GM19324 (cell line): ENCODE measurements around the gene ATG9B.

Source experiments
- ATAC-seq: cut with Tn5 transposase; IDR thresholded peaks from one replicate; pipeline ENCODE4 v1.9.1; 2021; ENCODE audit warnings: mild to moderate bottlenecking, moderate library complexity; ENCODE audit not compliant: unreplicated experiment, low FRiP score

Gene ATG9B

GRCh38 chr7:150986556-150986955 lies 37.7 kb downstream of the ATG9B start:
- no peak for ATAC-seq

- no peak for ATAC-seq
Measured at GRCh38 chr7:150986099-150986512, 38.2 kb downstream of the ATG9B start.

GRCh38 chr7:150983893-150984368 lies 40.4 kb downstream of the ATG9B start:
- ATAC-seq = no peak

DNA sequence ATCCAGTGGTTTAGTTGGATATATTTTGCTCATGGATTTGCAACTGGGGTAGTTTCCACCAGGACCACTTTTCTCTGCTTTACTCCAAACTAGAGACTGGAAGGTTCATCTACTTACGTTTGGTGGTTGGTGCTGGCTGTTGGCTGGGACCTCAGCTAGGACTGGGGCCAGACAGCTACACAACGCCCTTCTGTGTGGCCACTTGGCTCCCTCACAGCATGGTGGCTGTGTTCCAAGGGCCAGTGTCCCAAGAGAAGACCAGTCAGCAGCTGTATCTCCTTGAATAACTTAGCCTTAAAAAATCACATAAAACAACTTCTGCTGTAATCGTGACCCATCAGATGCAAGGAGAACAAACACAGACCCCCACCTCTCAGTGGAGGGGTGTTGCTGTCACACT lies 41.9 kb downstream of the ATG9B start:
- ATAC-seq = no peak

- no peak for ATAC-seq
Measured at GRCh38 chr7:150981644-150982043, 42.6 kb downstream of the ATG9B start.

DNA sequence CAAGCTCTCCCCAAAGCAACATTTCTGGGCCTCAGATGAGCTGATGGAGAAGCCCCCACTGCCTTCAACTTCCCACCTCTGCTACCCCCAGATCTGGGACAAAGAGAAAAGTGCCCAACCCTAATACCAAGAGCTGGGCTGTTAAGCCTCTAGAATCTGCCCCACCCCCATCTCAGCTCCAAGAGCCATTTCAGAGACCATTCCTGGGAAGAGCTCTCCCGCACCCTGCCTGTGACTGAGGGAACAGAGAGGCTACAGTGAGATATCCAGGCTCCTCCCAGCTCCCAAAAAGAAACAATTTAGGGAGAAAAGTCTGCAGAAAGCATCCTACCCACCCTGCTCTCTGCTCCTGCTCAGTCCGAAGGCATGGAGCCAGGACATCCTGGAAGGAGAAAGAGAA lies 43.6 kb downstream of the ATG9B start:
- no peak for ATAC-seq

GRCh38 chr7:150979713-150980390 lies 44.4 kb downstream of the ATG9B start:
- no peak for ATAC-seq

DNA sequence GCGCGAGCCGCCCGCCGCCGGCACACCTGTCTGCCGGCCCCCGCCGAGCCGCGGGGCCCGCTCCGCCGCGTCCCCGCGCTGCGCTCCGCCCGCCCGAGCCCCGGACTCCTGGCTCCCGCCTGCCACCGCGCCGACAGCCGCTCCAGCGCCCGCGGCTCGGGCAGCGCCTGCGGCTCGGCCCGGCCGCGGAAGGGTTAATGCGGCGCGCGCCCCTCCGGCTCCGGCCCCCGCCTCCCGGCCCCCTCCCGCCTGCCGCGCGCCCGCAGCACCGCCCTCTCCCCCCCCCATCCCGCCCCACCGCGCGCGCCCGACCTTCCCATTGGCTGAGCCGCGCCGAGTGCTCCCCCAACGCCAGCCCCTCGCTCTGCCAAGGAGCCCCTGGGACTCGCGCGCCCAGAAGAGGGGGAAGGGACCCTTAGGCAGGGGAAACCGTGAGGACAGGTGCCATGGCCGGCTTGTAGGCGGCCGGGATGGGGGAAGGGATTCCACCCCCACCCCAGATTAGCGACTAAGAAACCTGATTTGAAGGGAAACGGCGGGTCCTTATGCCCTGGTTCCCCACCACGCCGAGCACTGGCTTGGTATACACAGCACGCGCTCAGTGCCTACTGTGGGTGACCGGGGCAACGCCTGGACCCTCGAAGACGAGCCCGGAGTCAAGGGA lies 46.0 kb downstream of the ATG9B start, which contains the start of gene KCNH2:
KCNH2 (minus strand) TSS at position 196 of the 664 bp plus-strand sequence. CDS start 408 bp downstream, outside the sequence.
- ATAC-seq = no peak

- ATAC-seq = no peak
Measured at GRCh38 chr7:150977382-150978125, 46.7 kb downstream of the ATG9B start.

- no peak for ATAC-seq
Measured at GRCh38 chr7:150976529-150977381, 47.5 kb downstream of the ATG9B start.

GRCh38 chr7:150975536-150976319 lies 48.6 kb downstream of the ATG9B start:
- ATAC-seq = no peak

- ATAC-seq = peak; percentile 48
Measured at GRCh38 chr7:150974468-150975391, 49.6 kb downstream of the ATG9B start.

DNA sequence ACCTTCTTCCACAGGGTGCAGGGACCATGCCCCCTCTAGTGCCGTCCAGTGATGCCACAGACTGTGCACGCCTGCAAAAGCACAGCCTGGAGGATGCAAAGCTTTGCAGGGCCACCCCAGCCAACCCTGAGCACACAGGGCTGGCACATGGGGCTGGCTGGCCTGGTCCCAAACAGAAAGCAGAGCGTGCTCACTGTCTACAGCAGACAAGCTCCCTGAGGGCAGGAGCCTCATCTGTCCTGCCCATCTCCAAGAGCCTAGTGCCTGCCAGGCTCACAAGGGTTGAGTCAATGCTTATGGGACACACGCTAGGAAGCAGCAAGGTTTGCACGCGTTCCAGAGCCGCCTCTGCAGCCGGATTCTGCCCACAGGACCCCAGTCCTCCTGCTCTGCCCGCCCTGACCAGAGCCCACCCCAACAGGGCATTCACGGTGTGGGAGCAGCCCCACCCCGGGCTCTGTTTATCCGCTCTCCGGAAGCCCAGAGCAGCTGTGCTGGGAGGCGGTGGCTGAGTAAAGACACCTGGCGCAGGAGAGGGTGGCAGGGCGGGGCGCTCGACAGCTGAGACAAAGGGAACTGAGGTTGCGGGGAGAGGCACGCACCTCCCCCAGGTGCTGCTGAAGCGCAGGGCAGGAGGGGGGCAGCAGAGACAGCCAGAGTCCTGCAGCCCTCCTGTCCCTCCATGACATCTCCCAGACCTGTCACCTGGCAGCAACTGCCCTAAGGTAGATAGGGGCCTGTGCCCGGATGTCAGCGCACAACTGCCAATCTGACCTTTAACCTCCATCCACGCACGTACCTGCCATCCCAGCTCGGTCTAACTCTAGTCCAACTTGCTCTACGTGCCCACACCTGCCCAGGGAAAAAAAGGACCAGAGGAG lies 50.5 kb downstream of the ATG9B start:
- no peak for ATAC-seq

- ATAC-seq = no peak
Measured at GRCh38 chr7:150972741-150973140, 51.6 kb downstream of the ATG9B start.

- ATAC-seq = no peak
Measured at GRCh38 chr7:150972023-150972468, 52.2 kb downstream of the ATG9B start.

- no peak for ATAC-seq
Measured at GRCh38 chr7:150971242-150972022, 52.9 kb downstream of the ATG9B start.

DNA sequence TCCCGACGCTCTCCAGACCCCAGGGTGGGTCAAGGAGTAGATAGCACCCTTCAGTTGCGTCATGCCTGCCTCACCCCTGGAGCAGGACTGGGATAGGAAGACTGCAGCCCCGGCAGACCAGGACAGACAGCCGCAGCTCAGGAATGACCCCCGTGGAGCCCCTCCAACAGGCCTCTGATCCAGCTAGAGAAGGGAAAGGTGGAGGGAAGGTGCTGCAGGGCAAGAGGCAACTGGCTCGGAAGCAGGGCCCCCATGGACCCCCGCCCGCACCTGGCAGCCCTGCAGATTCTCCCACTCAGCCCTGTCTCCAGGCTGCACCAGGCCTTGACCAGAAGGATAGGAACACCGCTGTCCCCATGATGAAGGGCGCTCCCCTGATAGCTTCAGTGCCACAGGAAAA lies 53.9 kb downstream of the ATG9B start:
- no peak for ATAC-seq
